ENCODE results near the gene CHST9.

The CHST9 gene

DNA sequence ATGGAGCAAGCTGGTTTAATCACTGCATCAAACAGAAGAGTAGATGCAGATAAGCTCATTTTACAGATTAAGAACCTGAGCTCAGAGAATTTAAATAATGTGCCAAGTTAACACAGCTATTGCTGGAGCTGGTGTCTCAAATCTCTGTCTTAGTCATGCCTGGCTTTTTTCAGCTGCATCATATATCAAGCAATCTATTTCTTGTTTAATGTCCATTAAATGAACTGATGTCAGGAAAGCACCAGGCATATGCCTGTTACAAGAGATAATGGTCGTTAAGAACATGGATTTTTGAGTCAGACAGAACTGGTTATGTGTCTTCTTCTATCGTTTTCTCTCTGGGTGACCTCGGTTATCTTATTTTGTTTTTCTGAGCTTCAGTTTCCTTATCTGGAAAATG is 259.8 kb downstream of the CHST9 start:
- H3K4me3 ChIP-seq (ENCODE audit: low read length), result no peak overlapping the region
- TF ChIP-seq, protein P1, sequence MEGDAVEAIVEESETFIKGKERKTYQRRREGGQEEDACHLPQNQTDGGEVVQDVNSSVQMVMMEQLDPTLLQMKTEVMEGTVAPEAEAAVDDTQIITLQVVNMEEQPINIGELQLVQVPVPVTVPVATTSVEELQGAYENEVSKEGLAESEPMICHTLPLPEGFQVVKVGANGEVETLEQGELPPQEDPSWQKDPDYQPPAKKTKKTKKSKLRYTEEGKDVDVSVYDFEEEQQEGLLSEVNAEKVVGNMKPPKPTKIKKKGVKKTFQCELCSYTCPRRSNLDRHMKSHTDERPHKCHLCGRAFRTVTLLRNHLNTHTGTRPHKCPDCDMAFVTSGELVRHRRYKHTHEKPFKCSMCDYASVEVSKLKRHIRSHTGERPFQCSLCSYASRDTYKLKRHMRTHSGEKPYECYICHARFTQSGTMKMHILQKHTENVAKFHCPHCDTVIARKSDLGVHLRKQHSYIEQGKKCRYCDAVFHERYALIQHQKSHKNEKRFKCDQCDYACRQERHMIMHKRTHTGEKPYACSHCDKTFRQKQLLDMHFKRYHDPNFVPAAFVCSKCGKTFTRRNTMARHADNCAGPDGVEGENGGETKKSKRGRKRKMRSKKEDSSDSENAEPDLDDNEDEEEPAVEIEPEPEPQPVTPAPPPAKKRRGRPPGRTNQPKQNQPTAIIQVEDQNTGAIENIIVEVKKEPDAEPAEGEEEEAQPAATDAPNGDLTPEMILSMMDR (conservative IDR thresholded peaks at IDR 0.05; ENCODE audit: low read length), result no peak
- no peak for DNase-seq (ENCODE audit: low read depth)

DNA sequence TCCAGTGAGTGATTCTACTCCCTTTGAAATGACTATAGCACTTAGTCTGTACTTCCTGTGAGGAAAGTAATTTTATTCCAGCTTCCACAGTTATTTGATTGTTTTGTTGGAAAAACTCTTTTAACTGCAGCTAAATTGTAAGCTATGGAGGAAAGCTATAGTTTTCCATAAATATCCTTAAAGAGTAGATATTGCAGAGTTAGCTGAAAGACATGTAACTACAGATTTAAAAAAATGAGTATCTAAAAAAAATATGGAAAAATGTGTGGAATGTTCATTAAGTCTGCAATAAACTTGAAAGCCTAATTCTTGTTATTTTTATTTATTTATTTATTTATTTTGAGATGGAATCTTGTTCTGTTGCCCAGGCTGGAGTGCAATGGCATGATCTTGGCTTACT is 262.8 kb downstream of the CHST9 start:
- TF ChIP-seq, protein P1 (conservative IDR thresholded peaks at IDR 0.05; ENCODE audit: low read length), result no peak
- no peak overlapping the region for H3K4me3 ChIP-seq (ENCODE audit: low read length)
- no peak for DNase-seq (ENCODE audit: low read depth)

DNA sequence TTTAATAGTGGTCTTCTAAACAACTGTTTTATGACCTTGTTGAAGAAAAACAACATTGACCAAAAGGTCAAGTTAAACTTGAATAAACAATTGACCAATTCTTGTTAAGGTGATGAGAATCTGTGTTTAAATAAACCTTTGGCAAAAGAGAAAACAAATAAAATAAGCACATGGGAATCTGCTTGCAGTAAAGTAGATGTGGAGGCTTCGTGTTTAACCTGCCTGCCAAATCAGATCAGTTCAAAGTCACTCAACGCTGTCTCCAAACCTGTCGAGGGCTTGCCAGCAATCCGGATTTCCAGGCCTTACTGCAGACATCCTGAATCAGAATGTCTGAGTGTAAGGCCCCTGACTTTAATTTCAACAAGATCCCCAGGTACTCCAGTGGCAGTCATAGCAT is 264.5 kb downstream of the CHST9 start:
- TF ChIP-seq, protein P1 (conservative IDR thresholded peaks at IDR 0.05; ENCODE audit: low read length), result no peak
- DNase-seq (ENCODE audit: low read depth), result no peak
- no peak overlapping the region for H3K4me3 ChIP-seq (ENCODE audit: low read length)

DNA sequence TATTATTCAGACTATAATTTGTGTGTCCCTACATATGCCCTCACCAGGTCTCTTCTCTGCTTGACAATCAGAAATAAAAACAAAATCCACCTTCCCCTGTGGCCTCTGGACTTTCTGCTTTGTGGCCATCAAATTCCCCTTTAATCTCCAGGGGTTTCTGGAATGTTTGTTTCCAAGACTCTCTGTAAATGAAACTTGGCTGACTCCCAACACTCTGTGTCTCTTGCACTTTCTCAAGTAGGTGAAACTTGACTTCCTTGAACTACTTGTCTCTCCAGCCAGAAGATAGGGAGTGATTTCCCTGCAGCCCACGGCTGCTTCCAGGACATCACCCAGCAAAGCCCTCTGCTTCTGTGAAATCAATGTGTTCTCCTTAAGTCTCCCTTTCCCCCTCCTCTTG is 265.5 kb downstream of the CHST9 start:
- no peak for DNase-seq (ENCODE audit: low read depth)
- TF ChIP-seq, protein P1 (conservative IDR thresholded peaks at IDR 0.05; ENCODE audit: low read length), result no peak
- no peak overlapping the region for H3K4me3 ChIP-seq (ENCODE audit: low read length)

GRCh38 chr18:26919201-26919600 is 265.9 kb downstream of the CHST9 start:
- H3K4me3 ChIP-seq (ENCODE audit: low read length), result no peak overlapping the region
- TF ChIP-seq, protein P1 (conservative IDR thresholded peaks at IDR 0.05; ENCODE audit: low read length), result no peak
- DNase-seq (ENCODE audit: low read depth), result no peak

GRCh38 chr18:26911840-26912239 is 273.3 kb downstream of the CHST9 start:
- no peak for DNase-seq (ENCODE audit: low read depth)
- TF ChIP-seq, protein P1 (conservative IDR thresholded peaks at IDR 0.05; ENCODE audit: low read length), result no peak
- no peak overlapping the region for H3K4me3 ChIP-seq (ENCODE audit: low read length)

DNA sequence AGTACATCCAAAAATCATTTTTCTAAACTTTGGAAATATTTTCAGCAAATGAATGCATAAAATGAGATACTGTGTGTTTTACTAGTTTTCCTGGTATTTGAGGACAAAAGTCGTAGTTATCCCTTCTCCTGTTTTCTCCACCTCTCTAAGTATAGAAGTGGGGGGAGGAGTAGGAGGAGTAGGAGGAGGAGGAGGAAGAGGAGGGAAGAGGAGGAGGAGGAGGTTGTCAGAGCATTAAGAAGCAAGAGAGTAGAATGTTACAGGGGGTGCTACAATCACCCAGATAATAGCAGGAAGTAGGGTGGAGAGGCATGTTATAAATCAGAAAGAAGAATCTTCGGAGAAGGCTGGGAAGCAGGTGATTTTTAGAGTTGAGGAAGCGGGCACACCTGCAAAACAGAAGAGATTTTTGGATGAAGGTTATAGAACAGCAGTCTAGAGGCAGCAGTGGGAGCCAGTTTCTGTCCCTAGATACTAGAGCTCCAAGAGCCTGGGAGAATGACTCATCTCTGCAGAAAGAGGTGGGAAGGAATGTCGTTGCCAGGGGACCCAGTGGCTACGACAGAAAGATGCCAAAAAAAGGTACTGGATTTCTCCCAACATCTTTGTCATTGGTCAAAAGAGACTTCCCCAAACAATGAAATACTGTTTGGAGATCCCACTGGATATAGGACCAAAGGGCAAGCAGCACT is 275.4 kb downstream of the CHST9 start:
- DNase-seq (ENCODE audit: low read depth), result no peak
- TF ChIP-seq, protein P1 (conservative IDR thresholded peaks at IDR 0.05; ENCODE audit: low read length), result no peak
- no peak overlapping the region for H3K4me3 ChIP-seq (ENCODE audit: low read length)
